K562 treated with DMSO at 1 percent for 12 hours (cell line): ENCODE results near the gene B4GALT7. TPM values are rescaled to one million over a fixed set of nuclear protein-coding genes. Genes with fewer than 3 reads are reported as not detected.

Experiments used
- total RNA-seq: library from RNA; unstranded; fragments of 300-600 nt; gene quantifications from 2 replicates; pipeline ENCODE4 v1.2.3, GENCODE V29; 2022; ENCODE audit not compliant: insufficient read depth

B4GALT7 gene, protein sequence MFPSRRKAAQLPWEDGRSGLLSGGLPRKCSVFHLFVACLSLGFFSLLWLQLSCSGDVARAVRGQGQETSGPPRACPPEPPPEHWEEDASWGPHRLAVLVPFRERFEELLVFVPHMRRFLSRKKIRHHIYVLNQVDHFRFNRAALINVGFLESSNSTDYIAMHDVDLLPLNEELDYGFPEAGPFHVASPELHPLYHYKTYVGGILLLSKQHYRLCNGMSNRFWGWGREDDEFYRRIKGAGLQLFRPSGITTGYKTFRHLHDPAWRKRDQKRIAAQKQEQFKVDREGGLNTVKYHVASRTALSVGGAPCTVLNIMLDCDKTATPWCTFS
- total RNA-seq, result 22.9 and 23.1 TPM in 2 replicates

DNA sequence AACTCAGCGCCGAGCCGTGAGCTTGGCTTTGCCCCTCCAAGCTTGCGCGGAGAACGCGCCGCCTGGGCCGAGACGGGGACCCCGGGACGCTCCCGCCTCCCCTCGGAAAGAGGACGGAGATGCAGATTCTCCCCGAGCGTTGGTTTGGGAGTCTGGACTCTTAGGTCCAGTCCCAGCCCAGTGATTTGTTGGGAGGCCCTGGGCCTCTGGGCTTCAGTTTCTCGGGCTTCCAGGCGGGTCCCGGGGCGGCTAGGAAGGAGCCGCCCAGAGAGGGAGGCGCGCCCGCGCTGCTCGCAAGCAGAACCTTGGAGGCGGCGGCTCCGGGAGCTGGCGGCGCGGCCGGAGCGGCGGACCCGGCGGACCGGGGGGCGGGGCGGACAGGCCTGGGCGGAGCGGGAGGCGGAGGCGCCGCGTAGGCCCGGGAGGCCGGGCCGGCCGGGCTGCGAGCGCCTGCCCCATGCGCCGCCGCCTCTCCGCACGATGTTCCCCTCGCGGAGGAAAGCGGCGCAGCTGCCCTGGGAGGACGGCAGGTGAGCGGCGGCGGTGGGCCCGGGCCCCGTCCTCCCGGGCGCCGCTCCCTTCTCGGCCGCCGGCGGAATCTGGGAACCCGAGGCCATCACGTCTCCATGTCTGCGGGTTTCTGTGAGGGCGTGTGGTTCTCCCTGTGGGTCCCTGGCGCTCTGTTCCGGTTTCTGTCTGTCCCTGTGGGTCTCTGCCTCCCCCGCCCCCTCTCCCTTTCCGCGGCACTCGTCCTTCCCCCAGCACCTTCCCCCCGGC, at the start of gene B4GALT7:
Gene B4GALT7, plus strand, starts transcription at position 402 of the 777 bp plus-strand sequence. Its CDS starts 79 bp downstream, at position 481.

GRCh38 chr5:177554474-177555111, 45.3 kb upstream of the B4GALT7 start, which contains the start of gene FAM193B:
Gene FAM193B, minus strand, starts transcription at chr5:177554563. Its CDS starts 105 bp downstream, at chr5:177554458.

DNA sequence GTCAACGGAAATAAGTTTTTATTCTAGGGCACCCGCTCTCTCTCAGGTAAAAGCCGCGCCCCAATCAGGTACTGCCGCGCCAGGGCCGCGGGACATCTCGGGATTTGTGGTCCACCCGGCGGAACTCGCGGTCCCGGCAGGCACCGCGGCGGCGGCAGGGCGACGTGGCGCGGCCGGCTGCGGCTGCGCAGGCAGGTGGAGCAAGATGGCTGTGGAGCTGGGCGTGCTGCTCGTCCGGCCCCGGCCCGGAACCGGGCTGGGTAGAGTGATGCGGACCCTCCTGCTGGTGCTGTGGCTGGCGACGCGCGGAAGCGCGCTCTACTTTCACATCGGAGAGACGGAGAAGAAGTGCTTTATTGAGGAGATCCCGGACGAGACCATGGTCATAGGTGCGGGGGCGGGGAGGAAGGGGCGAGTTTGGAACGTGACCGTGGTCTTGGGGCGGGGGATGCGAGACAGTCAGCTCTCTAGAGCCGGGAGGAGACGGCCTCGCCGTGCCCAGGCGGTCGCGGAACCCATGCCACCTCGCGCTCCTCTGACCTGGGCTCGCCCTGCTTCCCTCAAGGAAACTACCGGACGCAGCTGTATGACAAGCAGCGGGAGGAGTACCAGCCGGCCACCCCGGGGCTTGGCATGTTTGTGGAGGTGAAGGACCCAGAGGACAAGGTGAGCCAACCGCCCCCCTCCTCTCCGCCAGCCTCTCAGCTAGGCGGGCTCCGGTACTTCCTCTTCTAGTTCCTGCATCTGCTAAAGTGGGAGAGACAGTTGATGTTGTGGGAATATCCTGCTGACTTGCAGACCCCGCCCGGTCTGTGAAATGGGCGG, 7.7 kb upstream of the B4GALT7 start, which contains the start of gene TMED9:
Gene TMED9, plus strand, starts transcription at position 194 of the 825 bp plus-strand sequence. Its CDS starts 12 bp downstream, at position 206.

Other genes starting within 250 kb of the B4GALT7 start
- 338 and 355 TPM in 2 replicates for gene LMAN2, start 248.5 kb upstream of the B4GALT7 start, total RNA-seq
- 64.6 and 74.6 TPM in 2 replicates for gene RGS14, start 242.2 kb upstream of the B4GALT7 start, total RNA-seq
- not detected in 2 replicates for gene SLC34A1, start 215.7 kb upstream of the B4GALT7 start, total RNA-seq
- not detected in 2 replicates for gene PFN3, start 199.5 kb upstream of the B4GALT7 start, total RNA-seq
- gene F12, start 190.6 kb upstream of the B4GALT7 start, total RNA-seq, result 8.4 and 19.7 TPM in 2 replicates
- gene GRK6, start 173.5 kb upstream of the B4GALT7 start, total RNA-seq, result 60.6 and 81.9 TPM in 2 replicates
- gene PRR7, start 153.3 kb upstream of the B4GALT7 start, total RNA-seq, result 4.1 and 8.5 TPM in 2 replicates
- gene DBN1, start 126.5 kb upstream of the B4GALT7 start, total RNA-seq, result 24.1 and 40.0 TPM in 2 replicates
- 107 and 141 TPM in 2 replicates for gene PDLIM7, start 102.5 kb upstream of the B4GALT7 start, total RNA-seq
- 8.1 and 29.1 TPM in 2 replicates for gene DOK3, start 90.3 kb upstream of the B4GALT7 start, total RNA-seq
- gene DDX41, start 83.2 kb upstream of the B4GALT7 start, total RNA-seq, result 100 and 113 TPM in 2 replicates
- 23.8 and 52.9 TPM in 2 replicates for gene FAM193B, start 45.6 kb upstream of the B4GALT7 start, total RNA-seq
- 338 and 344 TPM in 2 replicates for gene TMED9, start 7.9 kb upstream of the B4GALT7 start, total RNA-seq
- gene FAM153A, start 182.8 kb downstream of the B4GALT7 start, total RNA-seq, result not detected in 2 replicates